Cardiac muscle cell (in vitro differentiated cells and primary cell): ENCODE measurements around the gene UNC80. TPM values are rescaled to one million over a fixed set of nuclear protein-coding genes. Genes with fewer than 3 reads are reported as not detected.

Experiments used
- DNase-seq, 2 donors: peaks; one replicate each; pipeline versions ENCODE4 v3.0.0 to v3.0.0-alpha.2; 2010 to 2017; ENCODE audit warnings: low read depth in 1 of 2, low spot score in 1 of 2
- H3K27ac ChIP-seq: fragments of 200-600 bp; sonication (generic); 2 replicates; pipeline ENCODE4 v1.5.1; 2016
- H3K27me3 ChIP-seq: fragments of 200-600 bp; sonication (generic); 2 replicates; pipeline ENCODE4 v1.6.0; 2016; ENCODE audit warnings: control low read depth
- H3K36me3 ChIP-seq: fragments of 200-600 bp; sonication (generic); 2 replicates; pipeline ENCODE4 v1.5.1; 2016; ENCODE audit warnings: control low read depth
- H3K4me1 ChIP-seq: fragments of 200-600 bp; sonication (generic); 2 replicates; pipeline ENCODE4 v1.8.1; 2017; ENCODE audit warnings: low read depth, mild to moderate bottlenecking, mixed run types
- H3K4me3 ChIP-seq: fragments of 200-600 bp; sonication (generic); 2 replicates; pipeline ENCODE4 v1.5.1; 2016; ENCODE audit warnings: mild to moderate bottlenecking
- H3K9me3 ChIP-seq: fragments of 200-600 bp; sonication (generic); 2 replicates; pipeline ENCODE4 v1.5.1; 2017; ENCODE audit warnings: low read depth, mild to moderate bottlenecking, control low read depth
- CTCF ChIP-seq: IDR thresholded peaks from 2 replicates; pipeline ENCODE4 v1.5.1; 2012; ENCODE audit warnings: low read depth, mild to moderate bottlenecking, low read length
- polyA plus RNA-seq: library from polyadenylated mRNA; unstranded; fragments of >200 nt; fragmentation: Nextera tagmentation; extraction: Ambion mirVana; gene quantifications from 2 replicates; pipeline ENCODE4 v1.2.1, GENCODE V29; 2016
- total RNA-seq: library from RNA; depleted of rRNA; stranded (reverse); fragments of >200 nt; gene quantifications from 2 replicates; pipeline ENCODE4 v1.2.3, GENCODE V29; 2016

UNC80 gene
- total and polyA plus RNA-seq, 2 experiments from 2014 or later, result 0.39 to 0.54 TPM

- no peaks in the 10 kb centered on the region for H3K4me1 ChIP-seq
- H3K27ac ChIP-seq, result no peak overlapping the region
- peaks cover 13% of the 10 kb centered on the region for H3K27me3 ChIP-seq
- no peak for DNase-seq
- no peaks in the 10 kb centered on the region for H3K36me3 ChIP-seq
- H3K4me3 ChIP-seq, result no peak overlapping the region
- no peak for TF ChIP-seq CTCF
- no peaks in the 10 kb centered on the region for H3K9me3 ChIP-seq
Measured at GRCh38 chr2:209988010-209988409, 216.4 kb downstream of the UNC80 start.

DNA sequence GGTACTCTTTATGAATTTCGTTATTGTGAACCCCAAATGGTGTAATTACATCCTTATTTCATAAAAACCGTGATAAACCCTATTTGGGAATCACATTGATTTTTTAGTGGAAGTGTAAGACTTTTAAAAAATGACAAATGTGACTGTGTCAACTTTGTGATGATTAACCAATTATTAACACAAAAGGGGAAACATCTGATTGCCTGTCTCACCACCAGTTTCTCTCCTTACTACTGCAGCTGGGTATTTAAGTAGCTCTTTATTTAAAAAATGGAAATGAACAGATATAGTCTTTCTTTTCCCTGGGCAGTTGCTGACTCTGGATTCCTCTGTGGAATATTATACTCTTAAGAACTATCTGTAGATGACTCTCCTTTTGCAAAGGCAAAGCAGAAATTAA, 219.2 kb downstream of the UNC80 start:
- peaks cover 13% of the 10 kb centered on the region for H3K27me3 ChIP-seq
- TF ChIP-seq CTCF, result no peak
- H3K4me3 ChIP-seq, result no peak overlapping the region
- H3K36me3 ChIP-seq, result no peaks in the 10 kb centered on the region
- DNase-seq, result no peak
- no peaks in the 10 kb centered on the region for H3K9me3 ChIP-seq
- no peaks in the 10 kb centered on the region for H3K4me1 ChIP-seq
- H3K27ac ChIP-seq, result no peak overlapping the region

GRCh38 chr2:209993968-209994367, 222.3 kb downstream of the UNC80 start:
- no peak for TF ChIP-seq CTCF
- H3K4me3 ChIP-seq, result no peak overlapping the region
- H3K36me3 ChIP-seq, result no peaks in the 10 kb centered on the region
- H3K27ac ChIP-seq, result no peak overlapping the region
- DNase-seq, result no peak
- H3K9me3 ChIP-seq, result no peaks in the 10 kb centered on the region
- no peaks in the 10 kb centered on the region for H3K4me1 ChIP-seq
- H3K27me3 ChIP-seq, result peaks cover 13% of the 10 kb centered on the region

GRCh38 chr2:209998596-209998995, 227.0 kb downstream of the UNC80 start:
- Histone ChIP-seq H3K36me3 (no peaks in the 10 kb centered on the region), H3K4me1 (peaks cover 7% of the 10 kb centered on the region), H3K9me3 (no peaks in the 10 kb centered on the region), H3K27me3 (no peaks in the 10 kb centered on the region), H3K27ac (no peak overlapping the region), H3K4me3 (no peak overlapping the region)
- TF ChIP-seq CTCF, result no peak
- DNase-seq, result no peak

GRCh38 chr2:210000464-210001324, 229.1 kb downstream of the UNC80 start:
- no peak overlapping the region for H3K4me3 ChIP-seq
- no peaks in the 10 kb centered on the region for H3K36me3 ChIP-seq
- TF ChIP-seq CTCF, result no peak
- no peak overlapping the region for H3K27ac ChIP-seq
- peaks cover 27% of the 10 kb centered on the region for H3K4me1 ChIP-seq
- H3K9me3 ChIP-seq, result no peaks in the 10 kb centered on the region
- DNase-seq, result no peak
- H3K27me3 ChIP-seq, result no peaks in the 10 kb centered on the region
